ENCODE results near the gene SPAG16. TPM values are rescaled to one million over a fixed set of nuclear protein-coding genes. Genes with fewer than 3 reads are reported as not detected.

Gene SPAG16
- total RNA-seq, 1 experiment from 2014 or later: 13.0 TPM

GRCh38 chr2:213862407-213863076 lies 578.3 kb downstream of the SPAG16 start:
- CTCF ChIA-PET: no interaction called here
- DNase-seq (ENCODE audit: low read depth, low spot score): no peak
- in situ Hi-C loops (cut with HindIII; ENCODE audit: low pct_unique_long_range_greater_than_20kb, low sequenced_read_pairs) (no loop called here), intact Hi-C loops (cut with micrococcal nuclease; ENCODE audit: unreplicated experiment) (no loop called here)
- Histone ChIP-seq H3K4me1 (ENCODE audit: control insufficient read depth, insufficient read depth, low read length) (no peaks in the 10 kb centered on the region), H3K4me3 (ENCODE audit: low read depth in 2 of 2, low read length in 2 of 2) (no peak overlapping the region), H3K27me3 (ENCODE audit: control insufficient read depth, insufficient read depth, low read length) (no peaks in the 10 kb centered on the region), H3K36me3 (ENCODE audit: control insufficient read depth, insufficient read depth, low read length) (no peaks in the 10 kb centered on the region), H3K27ac (ENCODE audit: low read length) (no peak overlapping the region), H3K9me3 (ENCODE audit: control insufficient read depth, insufficient read depth, low read depth, low read length) (no peaks in the 10 kb centered on the region)
- no TSS peak for BruUV-seq (replicated peaks)
- no peak for TF ChIP-seq REST (IDR thresholded peaks at IDR 0.05; ENCODE audit: insufficient read depth in 1 of 2, low read depth in 2 of 2, low read length in 1 of 2)
- no peak for TF ChIP-seq POLR2AphosphoS5 (IDR thresholded peaks at IDR 0.05; ENCODE audit: low read depth, low read length)
- TF ChIP-seq TCF7L2 (IDR thresholded peaks at IDR 0.05; ENCODE audit: low read depth, low read length): no peak
- TF ChIP-seq SIN3A (IDR thresholded peaks at IDR 0.05; ENCODE audit: borderline replicate concordance, insufficient read depth, low read depth, low read length): no peak
- no peak for TF ChIP-seq CTCF (IDR thresholded peaks at IDR 0.05)
- POLR2A ChIA-PET: no interaction called here
- ATAC-seq: no peak

- Histone ChIP-seq H3K4me3 (ENCODE audit: low read depth in 2 of 2, low read length in 2 of 2) (no peak overlapping the region), H3K36me3 (ENCODE audit: control insufficient read depth, insufficient read depth, low read length) (no peaks in the 10 kb centered on the region), H3K9me3 (ENCODE audit: control insufficient read depth, insufficient read depth, low read depth, low read length) (no peaks in the 10 kb centered on the region), H3K27ac (ENCODE audit: low read length) (no peak overlapping the region), H3K4me1 (ENCODE audit: control insufficient read depth, insufficient read depth, low read length) (no peaks in the 10 kb centered on the region), H3K27me3 (ENCODE audit: control insufficient read depth, insufficient read depth, low read length) (no peaks in the 10 kb centered on the region)
- BruUV-seq (replicated peaks): no TSS peak
- in situ Hi-C loops (cut with HindIII; ENCODE audit: low pct_unique_long_range_greater_than_20kb, low sequenced_read_pairs) (no loop called here), intact Hi-C loops (cut with micrococcal nuclease; ENCODE audit: unreplicated experiment) (no loop called here)
- DNase-seq (ENCODE audit: low read depth, low spot score) (no peak), ATAC-seq (no peak)
- ChIA-PET POLR2A (no interaction called here), CTCF (no interaction called here)
- no peak for TF ChIP-seq REST (IDR thresholded peaks at IDR 0.05; ENCODE audit: insufficient read depth in 1 of 2, low read depth in 2 of 2, low read length in 1 of 2)
- TF ChIP-seq TCF7L2 (IDR thresholded peaks at IDR 0.05; ENCODE audit: low read depth, low read length): no peak
- TF ChIP-seq POLR2AphosphoS5 (IDR thresholded peaks at IDR 0.05; ENCODE audit: low read depth, low read length): no peak
- no peak for TF ChIP-seq SIN3A (IDR thresholded peaks at IDR 0.05; ENCODE audit: borderline replicate concordance, insufficient read depth, low read depth, low read length)
- no peak for TF ChIP-seq CTCF (IDR thresholded peaks at IDR 0.05)
Observed at GRCh38 chr2:213863541-213863940, 579.3 kb downstream of the SPAG16 start.

Data from Panc1 (cell line).